Osteoblast (primary cell): Measurements from ENCODE around the gene SART3. TPM values are rescaled to one million over a fixed set of nuclear protein-coding genes. Genes with fewer than 3 reads are reported as not detected.

Experiments used
- DNase-seq: peaks from one replicate; pipeline ENCODE4 v3.0.0; 2011; ENCODE audit warnings: low spot score, mixed read lengths; ENCODE audit not compliant: insufficient read length; ENCODE audit errors: missing footprints
- H2AFZ ChIP-seq: 2 replicates; pipeline ENCODE4 v1.6.0; 2011; ENCODE audit warnings: mild to moderate bottlenecking, low read length
- H3K27ac ChIP-seq: 2 replicates; pipeline ENCODE4 v1.5.1; 2011; ENCODE audit warnings: mild to moderate bottlenecking, low read depth, low read length, moderate library complexity
- H3K27me3 ChIP-seq: 2 replicates; pipeline ENCODE4 v1.6.0; 2012; ENCODE audit warnings: mild to moderate bottlenecking, control low read depth, inconsistent platforms, low read length, moderate library complexity; ENCODE audit not compliant: insufficient read depth
- H3K36me3 ChIP-seq: 2 replicates; pipeline ENCODE4 v1.5.1; 2011; ENCODE audit warnings: mild to moderate bottlenecking, low read length, control low read depth, moderate library complexity; ENCODE audit not compliant: insufficient read depth
- H3K4me1 ChIP-seq: 2 replicates; pipeline ENCODE4 v1.5.1; 2011; ENCODE audit warnings: mild to moderate bottlenecking, low read length, control low read depth, moderate library complexity; ENCODE audit not compliant: insufficient read depth
- H3K4me2 ChIP-seq: 2 replicates; pipeline ENCODE4 v1.6.0; 2011; ENCODE audit warnings: mild to moderate bottlenecking, low read length; ENCODE audit not compliant: insufficient read depth
- H3K4me3 ChIP-seq: fragments of 200-600 bp; sonication (generic); 3 replicates; pipeline ENCODE4 v1.5.1; 2012; ENCODE audit warnings: mild to moderate bottlenecking, low read length, inconsistent platforms; ENCODE audit not compliant: insufficient read depth
- H3K79me2 ChIP-seq: 2 replicates; pipeline ENCODE4 v1.6.0; 2012; ENCODE audit warnings: mild to moderate bottlenecking, low read length, control low read depth, inconsistent platforms; ENCODE audit not compliant: insufficient read depth
- H3K9me3 ChIP-seq: 2 replicates; pipeline ENCODE4 v1.5.1; 2011; ENCODE audit warnings: low read depth, low read length, control low read depth
- H4K20me1 ChIP-seq: 2 replicates; pipeline ENCODE4 v1.6.0; 2012; ENCODE audit warnings: mild to moderate bottlenecking, low read length, control low read depth; ENCODE audit not compliant: insufficient read depth
- CTCF ChIP-seq: IDR thresholded peaks from 2 replicates; pipeline ENCODE4 v1.5.1; 2011; ENCODE audit warnings: mild to moderate bottlenecking, low read depth, low read length, moderate library complexity; ENCODE audit errors: extremely low read depth
- total RNA-seq: library from RNA; depleted of rRNA; stranded (reverse); fragments of >200 nt; gene quantifications from 2 replicates; pipeline ENCODE4 v1.2.3, GENCODE V29; 2012

Gene SART3
- total RNA-seq, 1 donor: 57.9 TPM

GRCh38 chr12:108602976-108603704 lies 42.2 kb upstream of the SART3 start:
- no peak overlapping the region for H3K27ac ChIP-seq
- no peak for TF ChIP-seq CTCF
- no peaks in the 10 kb centered on the region for H3K79me2 ChIP-seq
- DNase-seq: peak; percentile 22
- H3K4me1 ChIP-seq: no peaks in the 10 kb centered on the region
- no peaks in the 10 kb centered on the region for H4K20me1 ChIP-seq
- no peak overlapping the region for H3K4me2 ChIP-seq
- H3K9me3 ChIP-seq: no peaks in the 10 kb centered on the region
- H3K4me3 ChIP-seq: no peak overlapping the region
- no peak overlapping the region for H2AFZ ChIP-seq
- no peaks in the 10 kb centered on the region for H3K27me3 ChIP-seq
- no peaks in the 10 kb centered on the region for H3K36me3 ChIP-seq

DNA sequence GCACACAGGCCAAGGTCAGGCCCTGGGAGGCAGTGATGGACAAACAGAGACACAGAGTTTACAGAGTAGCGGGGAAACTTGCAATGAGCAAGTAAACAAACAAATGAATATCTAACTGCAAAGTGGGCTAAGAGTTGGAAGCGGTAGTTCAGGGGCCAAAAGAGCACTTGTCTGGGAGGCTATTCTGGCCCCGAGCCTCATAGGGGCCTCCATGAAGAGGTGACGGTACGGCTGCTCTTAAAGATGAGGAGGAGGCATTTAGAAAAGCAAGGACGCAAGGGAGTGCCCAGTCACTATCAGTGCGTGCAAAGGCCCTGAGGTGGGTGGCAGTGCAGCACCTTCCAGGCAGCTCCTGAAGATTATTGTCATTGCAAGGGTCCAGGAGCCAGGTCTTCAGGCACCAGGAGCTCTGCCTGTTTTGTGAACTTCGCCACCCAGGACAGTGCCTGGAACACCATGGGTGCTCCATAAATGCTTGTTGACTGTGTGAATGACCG lies 41.3 kb upstream of the SART3 start:
- Histone ChIP-seq H3K9me3 (no peaks in the 10 kb centered on the region), H3K79me2 (no peaks in the 10 kb centered on the region), H3K4me3 (no peak overlapping the region), H3K27ac (no peak overlapping the region), H3K4me1 (peaks cover 3% of the 10 kb centered on the region), H4K20me1 (no peaks in the 10 kb centered on the region), H3K36me3 (no peaks in the 10 kb centered on the region), H3K4me2 (no peak overlapping the region), H3K27me3 (no peaks in the 10 kb centered on the region), H2AFZ (no peak overlapping the region)
- TF ChIP-seq CTCF: no peak
- DNase-seq: peak; percentile 46

DNA sequence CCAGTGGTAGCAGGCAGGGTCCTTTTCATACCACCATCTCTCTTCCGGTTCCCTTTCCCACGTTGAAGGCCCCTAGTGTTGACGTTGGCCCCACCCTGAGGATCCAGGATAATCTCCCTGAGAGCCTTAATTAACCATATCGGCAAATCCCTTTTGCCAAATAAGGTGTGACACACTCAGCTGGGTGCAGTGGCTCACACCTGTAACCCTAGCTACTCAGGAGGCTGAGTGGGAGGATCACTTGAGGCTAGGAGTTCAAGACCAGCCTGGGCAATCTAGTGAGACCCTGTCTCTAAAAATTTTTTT lies 39.7 kb upstream of the SART3 start:
- H3K4me2 ChIP-seq: no peak overlapping the region
- peaks cover 4% of the 10 kb centered on the region for H3K79me2 ChIP-seq
- H2AFZ ChIP-seq: no peak overlapping the region
- no peak for TF ChIP-seq CTCF
- no peak overlapping the region for H3K4me3 ChIP-seq
- no peaks in the 10 kb centered on the region for H3K36me3 ChIP-seq
- H3K27ac ChIP-seq: no peak overlapping the region
- no peak for DNase-seq
- no peaks in the 10 kb centered on the region for H3K27me3 ChIP-seq
- no peaks in the 10 kb centered on the region for H3K9me3 ChIP-seq
- no peaks in the 10 kb centered on the region for H4K20me1 ChIP-seq
- H3K4me1 ChIP-seq: peaks cover 8% of the 10 kb centered on the region

GRCh38 chr12:108599948-108600701 lies 39.2 kb upstream of the SART3 start:
- Histone ChIP-seq H3K36me3 (no peaks in the 10 kb centered on the region), H3K4me2 (no peak overlapping the region), H3K27me3 (no peaks in the 10 kb centered on the region), H3K79me2 (peaks cover 7% of the 10 kb centered on the region), H3K27ac (no peak overlapping the region), H3K4me3 (no peak overlapping the region), H2AFZ (no peak overlapping the region), H4K20me1 (peaks cover 3% of the 10 kb centered on the region), H3K4me1 (peaks cover 8% of the 10 kb centered on the region), H3K9me3 (no peaks in the 10 kb centered on the region)
- no peak for DNase-seq
- no peak for TF ChIP-seq CTCF
